Neuronal stem cell (in vitro differentiated cells): ENCODE results near the gene PRPF8.
A peak's percentile ranks its signal among the peaks of the same experiment; 100 is the strongest.

Experiments
- DNase-seq: peaks from one replicate; pipeline ENCODE4 v3.0.0-alpha.2; 2013; ENCODE audit warnings: low spot score
- H2AFZ ChIP-seq: one replicate; pipeline ENCODE4 v1.6.1; 2013; ENCODE audit warnings: mild to moderate bottlenecking, low read length, inconsistent platforms
- H2AK5ac ChIP-seq: 2 replicates; pipeline ENCODE4 v1.6.1; 2013; ENCODE audit warnings: low read depth, mild to moderate bottlenecking, inconsistent platforms, low read length, moderate library complexity, mixed read lengths
- H2BK120ac ChIP-seq: 2 replicates; pipeline ENCODE4 v1.6.1; 2013; ENCODE audit warnings: low read depth, mild to moderate bottlenecking, inconsistent platforms, low read length, moderate library complexity, mixed read lengths
- H2BK12ac ChIP-seq: one replicate; pipeline ENCODE4 v1.6.1; 2013; ENCODE audit warnings: low read length, inconsistent platforms
- H2BK15ac ChIP-seq: 2 replicates; pipeline ENCODE4 v1.6.1; 2013; ENCODE audit warnings: mild to moderate bottlenecking, low read length, inconsistent platforms, mixed read lengths
- H2BK5ac ChIP-seq: one replicate; pipeline ENCODE4 v1.6.1; 2013; ENCODE audit warnings: inconsistent platforms, mild to moderate bottlenecking, low read length, moderate library complexity
- H3K14ac ChIP-seq: one replicate; pipeline ENCODE4 v1.6.1; 2013; ENCODE audit warnings: low read length, inconsistent platforms
- H3K18ac ChIP-seq: 2 replicates; pipeline ENCODE4 v1.6.1; 2013; ENCODE audit warnings: low read length, inconsistent platforms
- H3K23ac ChIP-seq: 2 replicates; pipeline ENCODE4 v1.6.1; 2013; ENCODE audit warnings: low read depth, mild to moderate bottlenecking, mixed read lengths, low read length, inconsistent platforms; ENCODE audit not compliant: poor library complexity
- H3K27ac ChIP-seq: replicated peaks from 3 replicates; pipeline ENCODE4 v1.5.1; 2013; ENCODE audit warnings: low read length, inconsistent platforms
- H3K27me3 ChIP-seq, 3 experiments: 2 replicates each; pipeline ENCODE4 v1.6.1; 2013; ENCODE audit warnings: low read length in 3 of 3, mild to moderate bottlenecking in 2 of 3, inconsistent platforms in 1 of 3, low read depth in 1 of 3, mixed read lengths in 1 of 3, moderate library complexity in 1 of 3; ENCODE audit not compliant: control insufficient read depth in 3 of 3, insufficient read depth in 3 of 3
- H3K36me3 ChIP-seq, 2 donors: replicated peaks in 1 of 2; 2 replicates each; pipeline ENCODE4 v1.6.1; 2013; ENCODE audit warnings: low read length in 2 of 2; ENCODE audit not compliant: control insufficient read depth in 2 of 2, insufficient read depth in 2 of 2
- H3K4ac ChIP-seq: 2 replicates; pipeline ENCODE4 v1.6.1; 2013; ENCODE audit warnings: inconsistent platforms, mild to moderate bottlenecking, low read length, moderate library complexity
- H3K4me1 ChIP-seq, 2 donors: 1 replicate in 1 of 2; 2 replicates in 1 of 2; pipeline ENCODE4 v1.6.1; 2013; ENCODE audit warnings: low read length in 2 of 2, low read depth in 1 of 2; ENCODE audit not compliant: control insufficient read depth in 2 of 2, insufficient read depth in 1 of 2
- H3K4me2 ChIP-seq: one replicate; pipeline ENCODE4 v1.6.1; 2013; ENCODE audit warnings: mild to moderate bottlenecking, low read length, inconsistent platforms; ENCODE audit not compliant: insufficient read depth, poor library complexity, severe bottlenecking
- H3K4me3 ChIP-seq, 2 donors: 2 replicates each; pipeline ENCODE4 v1.5.1; 2013; ENCODE audit warnings: low read length in 2 of 2, mild to moderate bottlenecking in 2 of 2, inconsistent platforms in 1 of 2, moderate library complexity in 1 of 2
- H3K79me1 ChIP-seq: one replicate; pipeline ENCODE4 v1.6.1; 2013; ENCODE audit warnings: low read depth, mild to moderate bottlenecking, inconsistent platforms, low read length, moderate library complexity
- H3K9ac ChIP-seq: one replicate; pipeline ENCODE4 v1.6.1; 2013; ENCODE audit warnings: mild to moderate bottlenecking, low read depth, low read length, inconsistent platforms; ENCODE audit not compliant: poor library complexity
- H3K9me3 ChIP-seq, 2 donors: replicated peaks in 1 of 2; 2 replicates each; pipeline versions ENCODE3 to v1.6.1; 2013; ENCODE audit warnings: low read length in 2 of 2, mild to moderate bottlenecking in 2 of 2, inconsistent platforms in 1 of 2, low read depth in 1 of 2, mixed read lengths in 1 of 2, moderate library complexity in 1 of 2; ENCODE audit not compliant: control insufficient read depth in 2 of 2, insufficient read depth in 1 of 2
- H4K8ac ChIP-seq: one replicate; pipeline ENCODE4 v1.6.1; 2013; ENCODE audit warnings: low read depth, mild to moderate bottlenecking, inconsistent platforms, low read length, moderate library complexity
- H4K91ac ChIP-seq: one replicate; pipeline ENCODE4 v1.6.1; 2013; ENCODE audit warnings: low read length, low read depth, mild to moderate bottlenecking, inconsistent platforms; ENCODE audit not compliant: poor library complexity
- WGBS, 2 donors: extraction: QIAGEN DNeasy Blood & Tissue Kit; methylation state at CpG; one replicate each; pipeline ENCODE4 v1.1.7; 2013; ENCODE audit warnings: missing lambda C conversion rate in 2 of 2, mixed read lengths in 1 of 2; ENCODE audit not compliant: insufficient read length in 2 of 2, insufficient replicate concordance in 1 of 2; ENCODE audit errors: extremely low coverage in 2 of 2; 5-methylcytosine and 5-hydroxymethylcytosine counted together

Gene PRPF8

DNA sequence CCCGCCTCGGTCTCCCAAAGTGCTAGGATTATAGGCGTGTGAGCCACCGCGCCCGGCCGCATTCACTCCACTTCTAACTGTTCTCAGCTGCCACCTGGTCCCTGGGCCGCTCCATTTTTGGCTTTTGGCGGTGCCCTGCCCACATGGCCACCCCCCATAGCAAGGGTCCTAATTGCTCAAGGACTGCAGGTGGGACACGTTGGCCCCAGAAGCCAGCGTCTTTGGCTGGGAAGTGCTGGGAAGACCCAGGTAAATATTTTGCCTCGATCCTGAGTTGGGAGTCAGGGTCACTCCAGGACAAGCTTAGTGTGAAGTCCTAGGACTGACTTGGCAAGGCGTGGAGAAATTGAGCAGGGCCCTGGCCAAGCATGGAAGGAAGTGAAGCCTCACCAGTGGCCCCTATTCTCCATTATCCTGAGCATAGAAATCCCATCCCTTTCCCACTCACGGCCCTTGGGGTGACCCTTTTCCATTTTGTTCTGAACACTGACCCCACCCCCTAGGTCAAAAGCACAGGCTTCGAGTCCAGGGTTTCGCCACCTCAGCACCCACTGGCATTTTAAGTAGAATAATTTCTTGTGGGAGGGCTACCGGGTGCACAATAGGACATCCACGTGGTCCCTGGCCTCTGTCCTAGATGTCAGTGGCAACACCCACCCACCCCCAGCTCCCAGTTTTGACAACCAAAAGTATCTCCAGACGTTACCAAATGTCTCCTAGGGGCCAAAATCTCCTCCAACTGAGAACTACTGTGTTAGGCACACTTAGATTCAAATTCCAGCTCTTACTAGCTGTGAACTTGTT, 33.9 kb upstream of the PRPF8 start:
- Histone ChIP-seq H2BK12ac (peak overlapping the region; percentile 80), H2BK120ac (peak overlapping the region; percentile 57), H3K18ac (peak overlapping the region; percentile 81), H4K91ac (peak overlapping the region; percentile 69), H3K14ac (no peak overlapping the region), H3K4me2 (no peak overlapping the region), H4K8ac (peak overlapping the region; percentile 78), H2AFZ (no peak overlapping the region), H3K9ac (peak overlapping the region; percentile 61), H3K79me1 (no peaks in the 10 kb centered on the region), H2BK15ac (peak overlapping the region; percentile 94), H3K4me1 (peaks cover 15 to 21% of the 10 kb centered on the region in 2 donors), H3K4me3 (no peak overlapping the region), H3K4ac (no peak overlapping the region), H2AK5ac (peak overlapping the region; percentile 95), H3K36me3 (no peaks in the 10 kb centered on the region), H2BK5ac (no peak overlapping the region), H3K27me3 (no peaks in the 10 kb centered on the region), H3K9me3 (no peaks in the 10 kb centered on the region), H3K23ac (peak overlapping the region; percentile 51), H3K27ac (no peak overlapping the region)
- no peak for DNase-seq
- no CpG with 5 or more reads among the region's 19 CpGs for WGBS, 2 donors

GRCh38 chr17:1716912-1717695, 32.4 kb upstream of the PRPF8 start:
- Histone ChIP-seq H3K4me1 (peaks cover 15 to 23% of the 10 kb centered on the region in 2 donors), H3K4ac (no peak overlapping the region), H2BK15ac (peak overlapping the region; percentile 20), H3K36me3 (no peaks in the 10 kb centered on the region), H2AK5ac (no peak overlapping the region), H3K9me3 (no peaks in the 10 kb centered on the region), H3K4me2 (peak overlapping the region; percentile 82), H2BK5ac (peak overlapping the region; percentile 94), H3K23ac (no peak overlapping the region), H2BK120ac (peak overlapping the region; percentile 77), H4K8ac (no peak overlapping the region), H2AFZ (peak overlapping the region; percentile 89), H3K14ac (no peak overlapping the region), H3K27me3 (no peaks in the 10 kb centered on the region), H3K18ac (peak overlapping the region; percentile 95), H3K27ac (peak overlapping the region; percentile 99), H2BK12ac (no peak overlapping the region), H4K91ac (no peak overlapping the region), H3K79me1 (peaks cover 2% of the 10 kb centered on the region), H3K9ac (peak overlapping the region; percentile 67), H3K4me3 (peak overlapping the region; percentile 65 to 86)
- peak; percentile 98 for DNase-seq
- no CpG with 5 or more reads among the region's 13 CpGs for WGBS, 2 donors

GRCh38 chr17:1716076-1716911, 31.6 kb upstream of the PRPF8 start:
- peaks cover 2% of the 10 kb centered on the region for H3K79me1 ChIP-seq
- peak overlapping the region; percentile 67 to 94 for H3K4me3 ChIP-seq
- peak overlapping the region; percentile 65 for H3K9ac ChIP-seq
- no peak overlapping the region for H4K91ac ChIP-seq
- no peak overlapping the region for H2AK5ac ChIP-seq
- H3K27ac ChIP-seq = peak overlapping the region; percentile 99
- H3K4me1 ChIP-seq = peaks cover 15 to 23% of the 10 kb centered on the region in 2 donors
- H3K36me3 ChIP-seq = no peaks in the 10 kb centered on the region
- DNase-seq = peak; percentile 100
- H3K23ac ChIP-seq = peak overlapping the region; percentile 98
- no peak overlapping the region for H4K8ac ChIP-seq
- H2BK15ac ChIP-seq = peak overlapping the region; percentile 20
- H3K4me2 ChIP-seq = peak overlapping the region; percentile 99
- no peak overlapping the region for H3K14ac ChIP-seq
- H3K4ac ChIP-seq = no peak overlapping the region
- WGBS, 2 donors = no CpG with 5 or more reads among the region's 70 CpGs
- H3K27me3 ChIP-seq = no peaks in the 10 kb centered on the region
- no peak overlapping the region for H2BK12ac ChIP-seq
- H2BK120ac ChIP-seq = peak overlapping the region; percentile 77
- no peaks in the 10 kb centered on the region for H3K9me3 ChIP-seq
- peak overlapping the region; percentile 90 for H2BK5ac ChIP-seq
- H3K18ac ChIP-seq = peak overlapping the region; percentile 95
- H2AFZ ChIP-seq = peak overlapping the region; percentile 89
